C4-2B (cell line): Measurements from ENCODE around the gene TUBGCP3.

ENCODE experiments used
- H3K27ac ChIP-seq: fragments of 450-650 bp; 2 replicates; pipeline ENCODE4 v1.5.1; 2017
- ZFX ChIP-seq: fragments of 450-650 bp; IDR thresholded peaks from 2 replicates; pipeline ENCODE4 v1.6.1; 2017
- TF ChIP-seq, protein P1 (sequence below): fragments of 450-650 bp; conservative IDR thresholded peaks from 2 replicates; pipeline ENCODE4 v1.5.1; 2017; ENCODE audit warnings: mild to moderate bottlenecking

TUBGCP3 gene

GRCh38 chr13:112615391-112615790 lies 27.4 kb upstream of the TUBGCP3 start:
- no peak overlapping the region for H3K27ac ChIP-seq
- TF ChIP-seq ZFX, result no peak
- TF ChIP-seq, protein P1, sequence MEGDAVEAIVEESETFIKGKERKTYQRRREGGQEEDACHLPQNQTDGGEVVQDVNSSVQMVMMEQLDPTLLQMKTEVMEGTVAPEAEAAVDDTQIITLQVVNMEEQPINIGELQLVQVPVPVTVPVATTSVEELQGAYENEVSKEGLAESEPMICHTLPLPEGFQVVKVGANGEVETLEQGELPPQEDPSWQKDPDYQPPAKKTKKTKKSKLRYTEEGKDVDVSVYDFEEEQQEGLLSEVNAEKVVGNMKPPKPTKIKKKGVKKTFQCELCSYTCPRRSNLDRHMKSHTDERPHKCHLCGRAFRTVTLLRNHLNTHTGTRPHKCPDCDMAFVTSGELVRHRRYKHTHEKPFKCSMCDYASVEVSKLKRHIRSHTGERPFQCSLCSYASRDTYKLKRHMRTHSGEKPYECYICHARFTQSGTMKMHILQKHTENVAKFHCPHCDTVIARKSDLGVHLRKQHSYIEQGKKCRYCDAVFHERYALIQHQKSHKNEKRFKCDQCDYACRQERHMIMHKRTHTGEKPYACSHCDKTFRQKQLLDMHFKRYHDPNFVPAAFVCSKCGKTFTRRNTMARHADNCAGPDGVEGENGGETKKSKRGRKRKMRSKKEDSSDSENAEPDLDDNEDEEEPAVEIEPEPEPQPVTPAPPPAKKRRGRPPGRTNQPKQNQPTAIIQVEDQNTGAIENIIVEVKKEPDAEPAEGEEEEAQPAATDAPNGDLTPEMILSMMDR, result no peak

- no peak overlapping the region for H3K27ac ChIP-seq
- TF ChIP-seq, protein P1, result no peak
- no peak for TF ChIP-seq ZFX
Observed at GRCh38 chr13:112614835-112615234, 26.9 kb upstream of the TUBGCP3 start.

DNA sequence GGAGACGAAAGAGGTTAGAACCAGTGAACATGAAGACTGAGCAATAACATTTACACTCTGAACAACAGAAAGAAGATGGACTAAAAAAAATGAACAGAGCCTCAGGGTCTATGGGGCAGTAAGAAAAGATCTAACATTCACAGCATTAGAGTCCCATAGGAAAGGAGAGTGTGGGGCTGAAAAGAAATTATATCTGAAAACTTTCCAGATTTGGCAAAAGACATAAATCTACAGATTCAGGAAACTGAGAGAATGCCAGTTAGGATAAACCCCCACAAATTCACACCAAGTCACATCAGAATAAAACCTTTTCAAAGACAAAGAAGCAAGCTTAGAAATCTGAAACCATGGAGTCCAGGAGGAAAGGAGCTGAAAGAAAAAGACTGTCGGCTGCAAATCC lies 20.3 kb upstream of the TUBGCP3 start:
- TF ChIP-seq, protein P1, result no peak
- no peak for TF ChIP-seq ZFX
- no peak overlapping the region for H3K27ac ChIP-seq

DNA sequence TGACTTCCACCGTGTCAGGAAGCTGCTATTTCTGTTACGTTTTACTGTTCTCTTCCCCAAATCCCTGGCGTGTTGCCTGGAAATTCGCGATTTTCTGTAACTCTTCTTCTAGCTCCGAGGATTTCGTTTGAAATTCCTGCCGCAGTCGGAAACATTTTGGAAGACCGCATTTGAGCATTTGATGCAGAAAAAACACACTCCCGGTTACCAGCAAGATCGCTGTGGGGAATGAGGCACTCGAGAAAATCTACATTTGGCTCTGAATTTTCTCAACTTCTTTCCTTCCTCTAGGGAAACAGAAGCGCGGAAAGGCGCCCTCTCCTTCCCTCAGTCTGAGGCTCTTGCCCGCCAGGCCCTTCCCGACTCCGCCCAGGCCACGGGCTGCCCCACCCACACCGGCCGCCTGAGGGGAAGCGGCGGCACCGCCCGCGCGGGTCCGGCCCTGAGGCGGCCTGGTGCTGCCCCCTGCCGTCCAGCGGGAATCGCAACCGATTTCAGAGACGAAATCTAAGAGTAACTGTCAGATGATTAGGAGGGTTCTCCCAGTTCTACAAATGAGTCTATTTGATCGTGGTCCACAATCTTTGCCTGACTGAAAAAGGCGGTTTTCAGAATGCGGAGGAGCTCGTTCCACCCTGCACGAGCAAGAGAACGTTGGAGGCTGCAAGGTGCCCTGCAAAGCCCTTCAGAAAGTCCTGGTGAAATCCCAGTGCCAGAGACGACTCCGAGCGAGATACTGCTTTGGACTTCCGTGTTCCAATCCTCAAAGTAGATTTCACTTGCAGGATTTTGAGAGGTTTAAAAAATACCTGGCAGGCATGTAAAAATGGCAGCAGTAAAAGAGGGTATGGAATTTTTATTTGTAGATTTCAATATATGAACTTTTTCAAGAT lies 18.4 kb upstream of the TUBGCP3 start:
- no peak overlapping the region; the same call in 1 of the 2 replicates for H3K27ac ChIP-seq
- TF ChIP-seq, protein P1, result peak; percentile 97
- TF ChIP-seq ZFX, result no peak

- H3K27ac ChIP-seq, result no peak overlapping the region
- TF ChIP-seq ZFX, result no peak
- TF ChIP-seq, protein P1, result no peak
Observed at GRCh38 chr13:112605531-112605990, 17.6 kb upstream of the TUBGCP3 start.

DNA sequence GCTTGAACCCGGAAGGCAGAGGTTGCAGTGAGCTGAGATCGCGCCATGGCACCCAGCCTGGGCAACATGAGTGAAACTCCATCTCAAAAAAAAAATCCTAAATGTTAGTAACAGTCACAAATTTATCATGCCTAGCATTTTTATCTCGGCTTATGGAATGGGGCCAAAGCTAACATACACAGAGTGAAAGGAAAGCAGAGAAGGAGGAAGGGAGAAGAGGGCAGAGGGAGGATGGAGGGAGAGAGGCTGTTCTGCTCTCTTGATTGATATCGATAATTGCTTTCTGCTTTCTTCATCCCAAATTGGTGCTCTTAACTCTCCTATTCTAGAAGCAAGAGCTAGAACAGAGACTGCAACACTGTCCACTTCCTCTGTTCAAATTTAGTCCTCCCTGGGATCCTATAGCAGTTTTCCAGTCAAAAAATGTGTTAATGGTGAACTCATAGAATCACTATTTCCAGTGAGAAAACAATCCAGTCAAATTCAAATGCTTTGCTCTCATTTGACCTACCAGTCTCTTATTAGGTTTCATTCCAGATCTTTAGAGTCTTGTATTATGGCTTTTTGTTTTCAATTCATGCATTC lies 15.8 kb upstream of the TUBGCP3 start:
- no peak overlapping the region for H3K27ac ChIP-seq
- TF ChIP-seq ZFX, result no peak
- TF ChIP-seq, protein P1, result no peak

DNA sequence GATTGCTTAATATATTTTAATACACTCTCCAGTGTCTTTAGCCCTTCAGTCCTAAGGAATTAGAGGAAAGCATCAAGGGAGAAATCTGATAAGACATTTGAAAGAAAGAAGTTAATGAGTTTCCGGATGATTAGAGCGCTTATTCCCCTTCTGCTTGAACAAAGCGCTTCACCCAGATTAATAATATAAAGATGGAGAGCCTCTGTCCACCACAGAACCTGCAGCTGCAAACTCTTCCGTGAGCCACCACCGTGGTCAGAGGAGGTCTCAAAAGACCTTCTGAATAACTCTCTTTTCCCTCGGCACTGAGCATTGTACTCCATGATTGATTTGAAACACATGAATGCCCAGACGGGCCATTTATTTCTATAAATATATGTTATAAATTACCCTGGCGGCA lies 14.2 kb upstream of the TUBGCP3 start:
- H3K27ac ChIP-seq, result no peak overlapping the region
- TF ChIP-seq, protein P1, result no peak
- no peak for TF ChIP-seq ZFX
